Measurements from ENCODE around the gene CBX3. TPM values are rescaled to one million over a fixed set of nuclear protein-coding genes. Genes with fewer than 3 reads are reported as not detected.

The CBX3 gene
- total RNA-seq, 1 donor from 2014 or later, result 148 TPM

- H3K79me2 ChIP-seq (ENCODE audit: insufficient read depth, low read length), result peaks cover 18% of the 10 kb centered on the region
- Mint-ChIP-seq H3K4me1 (ENCODE audit: low read depth, unreplicated experiment) (peaks cover 4% of the 10 kb centered on the region), H3K9me3 (ENCODE audit: unreplicated experiment) (no peaks in the 10 kb centered on the region), H3K36me3 (ENCODE audit: low read depth, unreplicated experiment) (peaks cover 15% of the 10 kb centered on the region), H3K27ac (ENCODE audit: unreplicated experiment) (no peak overlapping the region), H3K27me3 (ENCODE audit: low read depth, unreplicated experiment) (no peaks in the 10 kb centered on the region), H3K4me3 (ENCODE audit: unreplicated experiment) (no peak overlapping the region)
- DNase-seq (ENCODE audit: low read depth) (no peak), FAIRE-seq (no peak)
- peaks cover 32% of the 10 kb centered on the region for H3K36me3 ChIP-seq (ENCODE audit: insufficient read depth, low read length)
- no peaks in the 10 kb centered on the region for H3K4me1 ChIP-seq (ENCODE audit: insufficient read depth, low read length)
- no peak overlapping the region for H3K4me2 ChIP-seq (ENCODE audit: low read length)
- H4K20me1 ChIP-seq (ENCODE audit: insufficient read depth, low read length), result peaks cover 30% of the 10 kb centered on the region
- no peaks in the 10 kb centered on the region for H3K27me3 ChIP-seq (ENCODE audit: insufficient read depth, low read length)
- no peak overlapping the region for H3K4me3 ChIP-seq (ENCODE audit: insufficient read depth, low read depth, low read length)
- no peak overlapping the region for H2AFZ ChIP-seq (ENCODE audit: low read depth, low read length)
- TF ChIP-seq CTCF (IDR thresholded peaks at IDR 0.05; ENCODE audit: insufficient read depth, low read depth, low read length), result no peak
- no peak for TF ChIP-seq EZH2 (IDR thresholded peaks at IDR 0.05; ENCODE audit: insufficient read depth, low read length)
- no peak overlapping the region for H3K27ac ChIP-seq (ENCODE audit: low read depth, low read length)
- no peak overlapping the region for H3K9ac ChIP-seq (ENCODE audit: low read length)
- no peaks in the 10 kb centered on the region for H3K9me3 ChIP-seq (ENCODE audit: insufficient read depth, low read depth, low read length)
These were observed 12.4 kb downstream of the CBX3 start for GRCh38 chr7:26213807-26214515.

- H3K4me3 Mint-ChIP-seq (ENCODE audit: unreplicated experiment), result no peak overlapping the region
- no peak overlapping the region for H2AFZ ChIP-seq (ENCODE audit: low read depth, low read length)
- H3K79me2 ChIP-seq (ENCODE audit: insufficient read depth, low read length), result no peaks in the 10 kb centered on the region
- no peak overlapping the region for H3K27ac Mint-ChIP-seq (ENCODE audit: unreplicated experiment)
- no peaks in the 10 kb centered on the region for H3K27me3 Mint-ChIP-seq (ENCODE audit: low read depth, unreplicated experiment)
- peaks cover 6% of the 10 kb centered on the region for H3K36me3 Mint-ChIP-seq (ENCODE audit: low read depth, unreplicated experiment)
- H3K9ac ChIP-seq (ENCODE audit: low read length), result no peak overlapping the region
- H3K9me3 Mint-ChIP-seq (ENCODE audit: unreplicated experiment), result no peaks in the 10 kb centered on the region
- DNase-seq (ENCODE audit: low read depth), result no peak
- no peak overlapping the region for H3K4me2 ChIP-seq (ENCODE audit: low read length)
- no peak for FAIRE-seq
- H3K36me3 ChIP-seq (ENCODE audit: insufficient read depth, low read length), result peaks cover 12% of the 10 kb centered on the region
- H3K9me3 ChIP-seq (ENCODE audit: insufficient read depth, low read depth, low read length), result no peaks in the 10 kb centered on the region
- peaks cover 10% of the 10 kb centered on the region for H4K20me1 ChIP-seq (ENCODE audit: insufficient read depth, low read length)
- H3K4me3 ChIP-seq (ENCODE audit: insufficient read depth, low read depth, low read length), result no peak overlapping the region
- no peak for TF ChIP-seq EZH2 (IDR thresholded peaks at IDR 0.05; ENCODE audit: insufficient read depth, low read length)
- TF ChIP-seq CTCF (IDR thresholded peaks at IDR 0.05; ENCODE audit: insufficient read depth, low read depth, low read length), result no peak
- H3K4me1 ChIP-seq (ENCODE audit: insufficient read depth, low read length), result no peaks in the 10 kb centered on the region
- H3K27ac ChIP-seq (ENCODE audit: low read depth, low read length), result no peak overlapping the region
- peaks cover 4% of the 10 kb centered on the region for H3K4me1 Mint-ChIP-seq (ENCODE audit: low read depth, unreplicated experiment)
- H3K27me3 ChIP-seq (ENCODE audit: insufficient read depth, low read length), result no peaks in the 10 kb centered on the region
These were observed 14.5 kb downstream of the CBX3 start for GRCh38 chr7:26216049-26216448.

- no peaks in the 10 kb centered on the region for H3K4me1 ChIP-seq (ENCODE audit: insufficient read depth, low read length)
- H3K36me3 ChIP-seq (ENCODE audit: insufficient read depth, low read length), result no peaks in the 10 kb centered on the region
- H3K79me2 ChIP-seq (ENCODE audit: insufficient read depth, low read length), result no peaks in the 10 kb centered on the region
- no peak overlapping the region for H3K9ac ChIP-seq (ENCODE audit: low read length)
- Mint-ChIP-seq H3K27ac (ENCODE audit: unreplicated experiment) (no peak overlapping the region), H3K27me3 (ENCODE audit: low read depth, unreplicated experiment) (no peaks in the 10 kb centered on the region), H3K4me1 (ENCODE audit: low read depth, unreplicated experiment) (no peaks in the 10 kb centered on the region), H3K4me3 (ENCODE audit: unreplicated experiment) (no peak overlapping the region), H3K9me3 (ENCODE audit: unreplicated experiment) (no peaks in the 10 kb centered on the region), H3K36me3 (ENCODE audit: low read depth, unreplicated experiment) (no peaks in the 10 kb centered on the region)
- H3K9me3 ChIP-seq (ENCODE audit: insufficient read depth, low read depth, low read length), result no peaks in the 10 kb centered on the region
- DNase-seq (ENCODE audit: low read depth), result no peak
- FAIRE-seq, result no peak
- H3K4me2 ChIP-seq (ENCODE audit: low read length), result no peak overlapping the region
- no peaks in the 10 kb centered on the region for H4K20me1 ChIP-seq (ENCODE audit: insufficient read depth, low read length)
- no peak overlapping the region for H3K4me3 ChIP-seq (ENCODE audit: insufficient read depth, low read depth, low read length)
- no peak overlapping the region for H2AFZ ChIP-seq (ENCODE audit: low read depth, low read length)
- H3K27me3 ChIP-seq (ENCODE audit: insufficient read depth, low read length), result no peaks in the 10 kb centered on the region
- TF ChIP-seq EZH2 (IDR thresholded peaks at IDR 0.05; ENCODE audit: insufficient read depth, low read length), result no peak
- no peak for TF ChIP-seq CTCF (IDR thresholded peaks at IDR 0.05; ENCODE audit: insufficient read depth, low read depth, low read length)
- no peak overlapping the region for H3K27ac ChIP-seq (ENCODE audit: low read depth, low read length)
These were observed 22.8 kb downstream of the CBX3 start for GRCh38 chr7:26224359-26224758.
